GM18861 (cell line): Measurements from ENCODE around the gene C16orf92.

ENCODE experiments used
- ATAC-seq: cut with Tn5 transposase; IDR thresholded peaks from one replicate; pipeline ENCODE4 v1.9.1; 2021; ENCODE audit not compliant: unreplicated experiment

Gene C16orf92, protein sequence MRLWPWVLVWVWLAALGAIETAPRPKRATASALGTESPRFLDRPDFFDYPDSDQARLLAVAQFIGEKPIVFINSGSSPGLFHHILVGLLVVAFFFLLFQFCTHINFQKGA

DNA sequence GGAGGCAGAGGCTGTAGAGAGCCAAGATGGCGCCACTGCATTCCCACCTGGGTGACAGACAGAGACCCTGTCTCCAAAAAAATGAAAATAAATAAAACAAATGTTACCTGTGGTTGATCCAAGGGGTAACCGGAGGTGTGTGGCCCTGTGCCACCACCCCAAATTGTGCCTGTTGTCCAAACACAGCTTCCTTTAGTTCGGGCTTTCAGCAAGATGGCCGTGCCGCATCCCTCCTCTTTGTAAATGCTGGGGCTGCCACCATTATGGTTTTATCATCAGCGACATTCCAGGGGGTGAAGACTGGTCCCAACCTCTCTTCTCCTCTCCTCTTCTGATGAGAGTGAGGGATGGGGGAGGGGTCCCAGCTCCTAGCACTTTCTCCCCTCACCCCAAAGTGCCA lies at the start of gene C16orf92:
C16orf92 (plus strand) TSS at position 312 of the 400 bp plus-strand sequence. CDS start 143 bp downstream, outside the sequence.
- no peak for ATAC-seq

DNA sequence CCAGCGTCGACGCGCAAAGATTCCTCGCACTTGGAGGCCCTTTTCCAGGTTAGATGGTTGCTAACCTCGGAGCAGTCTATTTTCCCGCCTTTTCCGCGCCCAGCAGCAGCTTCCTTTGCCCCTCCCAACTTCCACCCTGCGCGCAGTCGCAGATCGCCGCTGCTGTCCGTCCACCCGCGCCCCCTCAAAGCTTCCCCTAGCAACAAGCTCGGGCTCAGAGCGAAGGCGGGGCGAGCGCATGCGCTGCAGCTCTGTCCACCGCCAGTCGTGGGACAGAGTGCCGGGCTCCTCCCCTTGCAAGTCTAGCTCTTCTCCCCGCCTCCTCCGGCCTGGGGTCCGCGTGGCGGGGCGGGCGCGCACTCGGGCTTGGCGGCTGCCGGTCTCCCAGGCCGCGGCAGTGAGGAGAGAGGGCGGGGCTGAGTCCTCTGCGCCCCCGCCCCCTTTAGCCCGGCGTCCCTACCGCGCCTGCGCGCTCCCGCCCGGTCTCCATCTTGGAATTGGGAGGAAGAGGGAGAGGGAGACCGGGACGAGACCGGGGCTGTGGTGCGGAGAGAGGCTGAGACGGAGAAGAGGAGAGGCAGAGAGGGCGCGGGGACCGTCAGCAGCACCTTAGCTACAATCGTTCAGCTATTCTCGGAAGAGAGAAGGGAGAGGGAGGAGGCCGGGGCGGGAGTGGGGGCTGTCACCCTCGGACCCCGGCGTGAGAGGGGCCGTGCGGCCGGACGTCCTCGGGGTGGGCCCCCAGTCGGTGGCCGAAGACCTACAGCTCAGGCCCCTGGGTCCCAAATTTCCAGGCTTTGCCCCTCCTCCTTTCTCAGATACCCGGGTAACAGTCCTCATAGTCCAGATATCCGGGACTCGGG lies 49.4 kb upstream of the C16orf92 start, which contains the start of gene TAOK2:
TAOK2 (plus strand) TSS at position 485 of the 863 bp plus-strand sequence. CDS start 3,905 bp downstream, outside the sequence.
- ATAC-seq, result peak; percentile 87

DNA sequence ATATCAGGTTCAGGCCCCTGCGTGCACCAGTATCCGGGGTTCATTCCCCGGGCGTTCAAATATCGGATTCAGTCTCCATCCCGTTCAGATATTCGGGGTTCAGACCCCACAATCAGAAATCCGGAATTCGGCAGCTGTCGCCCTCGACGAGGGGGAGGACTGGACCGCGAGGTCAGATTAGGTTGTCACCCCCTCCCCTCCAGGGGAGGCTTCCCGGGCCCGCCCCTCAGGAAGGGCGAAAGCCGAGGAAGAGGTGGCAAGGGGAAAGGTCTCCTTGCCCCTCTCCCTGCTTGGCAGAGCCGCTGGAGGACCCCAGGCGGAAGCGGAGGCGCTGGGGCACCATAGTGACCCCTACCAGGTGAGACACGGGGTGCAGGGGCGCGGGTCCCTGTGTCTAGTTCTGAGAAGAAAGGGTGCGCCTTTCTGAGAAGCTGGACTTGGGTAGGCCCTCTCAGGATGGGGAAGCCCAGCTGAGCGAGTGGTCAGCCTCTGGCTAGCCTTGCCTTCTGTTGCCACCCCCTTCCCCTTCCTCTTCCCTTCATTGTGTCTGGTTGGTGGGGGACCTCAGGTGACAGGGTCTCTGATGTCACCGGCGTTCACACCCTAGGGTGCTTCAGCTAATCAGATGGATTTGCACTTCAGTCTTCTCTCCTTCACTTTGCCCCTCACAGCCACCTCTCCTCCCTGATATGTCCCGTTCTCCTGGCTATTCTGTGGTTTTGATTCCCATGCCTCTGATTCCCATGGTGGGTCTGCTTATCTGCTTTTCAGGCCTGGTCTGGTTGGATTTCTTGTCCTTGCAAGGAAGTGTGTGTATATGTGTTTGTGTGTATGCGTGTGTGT lies 48.5 kb upstream of the C16orf92 start:
- ATAC-seq, result no peak

DNA sequence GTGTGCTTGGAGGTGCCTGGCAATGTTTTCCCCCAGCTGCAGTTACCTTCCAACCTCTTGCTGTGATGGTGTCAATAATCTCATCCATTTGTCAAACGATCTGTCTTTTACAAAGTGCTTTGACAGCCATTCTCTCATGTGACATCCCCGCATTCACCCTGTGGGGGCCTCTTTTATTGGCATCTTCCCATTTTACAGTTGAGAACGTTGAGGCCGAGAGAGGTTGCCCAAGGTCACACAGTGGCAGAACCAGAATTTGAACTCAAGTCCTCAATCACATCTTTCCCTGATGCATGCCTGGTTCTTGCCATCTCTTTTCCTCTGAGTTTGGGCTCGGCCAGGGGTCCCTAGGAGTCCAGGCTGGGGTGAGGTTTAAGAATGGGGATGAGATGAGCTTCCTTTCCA lies 47.9 kb upstream of the C16orf92 start:
- no peak for ATAC-seq

DNA sequence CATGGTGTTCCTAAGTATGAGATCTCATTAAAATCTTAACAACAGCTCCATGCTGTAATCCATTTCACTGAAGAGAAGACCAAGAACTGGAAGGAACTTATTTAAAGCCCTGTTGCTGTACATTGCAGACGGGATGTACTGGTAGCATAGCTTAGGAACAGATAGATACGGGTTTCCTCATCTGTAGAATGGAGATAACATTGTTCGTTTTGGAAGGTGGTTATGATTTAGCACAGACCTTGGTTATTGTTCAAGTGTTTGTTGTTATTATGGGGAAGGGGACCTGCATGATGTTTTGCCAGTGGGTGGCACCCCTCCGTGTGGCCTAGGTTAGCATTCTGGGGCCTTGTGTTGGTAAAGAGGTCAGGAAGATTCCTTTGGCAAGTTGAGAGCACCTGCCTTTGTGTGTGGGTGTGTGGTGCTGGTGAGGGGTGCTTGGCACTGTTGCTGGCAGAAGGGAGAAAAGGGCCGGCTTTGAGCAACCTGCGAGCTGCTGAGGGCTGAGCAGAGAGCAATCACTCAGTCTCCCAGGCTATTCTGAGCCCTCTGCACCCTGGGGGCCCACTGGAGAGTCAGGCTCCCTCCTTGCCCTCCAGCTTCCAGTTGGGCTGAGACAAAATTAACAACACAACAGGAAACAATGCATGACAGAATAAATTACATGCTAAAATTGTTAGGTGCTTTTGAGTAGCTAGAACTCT lies 47.0 kb upstream of the C16orf92 start:
- no peak for ATAC-seq

DNA sequence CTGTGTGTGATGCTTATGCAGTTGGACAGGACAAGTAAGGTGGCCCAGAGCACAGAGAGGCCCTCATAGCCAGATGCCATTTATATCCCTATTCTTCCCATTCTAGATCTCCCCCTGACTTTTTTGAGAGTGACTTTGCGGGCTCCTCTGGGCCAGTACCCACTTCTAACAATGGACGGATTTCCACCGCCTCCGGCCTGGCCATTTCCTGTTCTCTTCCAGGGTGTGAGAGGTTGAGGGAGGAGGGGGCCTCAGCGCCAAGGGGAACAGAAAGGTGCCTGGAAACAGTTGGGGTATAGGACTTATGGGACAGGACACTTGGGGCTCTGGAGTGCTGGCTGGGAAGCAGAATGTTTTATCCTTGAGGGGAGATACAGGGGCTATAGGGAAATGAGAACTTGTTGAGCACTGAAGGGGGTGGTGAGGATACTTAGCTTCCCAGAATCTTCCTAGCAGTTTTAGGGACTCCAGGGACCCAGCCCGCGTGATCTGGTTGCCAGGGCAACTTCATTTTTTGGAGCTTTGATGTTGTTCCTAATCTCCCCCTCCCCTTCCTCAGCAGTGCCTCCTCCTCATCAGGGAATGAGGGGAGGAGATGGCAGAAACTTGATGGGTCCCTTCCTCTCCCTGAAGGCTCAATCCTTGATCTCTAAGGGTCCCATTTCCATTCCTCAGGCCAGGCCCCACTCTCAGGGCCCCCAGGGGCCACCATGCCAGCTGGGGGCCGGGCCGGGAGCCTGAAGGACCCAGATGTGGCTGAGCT lies 45.8 kb upstream of the C16orf92 start:
- ATAC-seq, result no peak

DNA sequence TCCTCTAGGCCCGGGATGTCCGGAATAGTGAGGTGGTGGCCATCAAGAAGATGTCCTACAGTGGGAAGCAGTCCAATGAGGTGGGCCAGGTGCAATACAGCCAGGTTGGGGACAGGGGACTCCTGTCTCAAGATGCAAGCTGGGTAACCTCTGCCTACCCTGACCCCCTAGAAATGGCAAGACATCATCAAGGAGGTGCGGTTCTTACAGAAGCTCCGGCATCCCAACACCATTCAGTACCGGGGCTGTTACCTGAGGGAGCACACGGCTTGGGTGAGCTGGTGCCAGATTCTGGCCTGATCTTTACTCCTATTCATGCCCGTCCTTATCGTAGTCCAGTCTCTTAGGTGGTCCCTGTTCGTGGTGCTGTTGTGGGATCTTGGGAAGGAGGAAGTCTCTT lies 44.9 kb upstream of the C16orf92 start:
- ATAC-seq, result no peak

DNA sequence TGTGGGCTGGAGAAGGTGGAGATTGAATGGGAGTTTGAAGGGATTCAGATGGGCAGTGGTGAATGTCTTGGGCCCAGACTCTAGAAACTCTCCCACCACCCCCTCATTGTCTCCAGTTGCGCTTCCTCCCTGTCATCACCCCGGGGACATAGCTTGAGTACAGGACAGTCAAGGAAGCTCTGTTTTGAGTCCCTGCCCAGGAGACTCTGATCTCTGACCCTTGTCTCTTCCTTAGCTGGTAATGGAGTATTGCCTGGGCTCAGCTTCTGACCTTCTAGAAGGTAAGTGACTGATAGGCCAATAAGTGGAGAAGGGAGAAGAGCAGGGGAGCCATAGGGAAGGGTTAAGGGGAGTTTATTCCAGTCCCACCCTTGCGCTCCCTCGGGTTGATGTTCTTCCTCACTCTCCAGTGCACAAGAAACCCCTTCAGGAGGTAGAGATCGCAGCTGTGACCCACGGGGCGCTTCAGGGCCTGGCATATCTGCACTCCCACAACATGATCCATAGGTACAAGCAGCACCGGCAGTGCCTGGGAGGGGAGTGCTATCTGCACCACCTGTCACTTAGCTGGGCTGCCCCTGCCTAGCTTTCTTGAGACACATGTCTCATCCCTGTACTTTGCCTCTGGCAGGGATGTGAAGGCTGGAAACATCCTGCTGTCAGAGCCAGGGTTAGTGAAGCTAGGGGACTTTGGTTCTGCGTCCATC lies 44.3 kb upstream of the C16orf92 start:
- ATAC-seq, result no peak

DNA sequence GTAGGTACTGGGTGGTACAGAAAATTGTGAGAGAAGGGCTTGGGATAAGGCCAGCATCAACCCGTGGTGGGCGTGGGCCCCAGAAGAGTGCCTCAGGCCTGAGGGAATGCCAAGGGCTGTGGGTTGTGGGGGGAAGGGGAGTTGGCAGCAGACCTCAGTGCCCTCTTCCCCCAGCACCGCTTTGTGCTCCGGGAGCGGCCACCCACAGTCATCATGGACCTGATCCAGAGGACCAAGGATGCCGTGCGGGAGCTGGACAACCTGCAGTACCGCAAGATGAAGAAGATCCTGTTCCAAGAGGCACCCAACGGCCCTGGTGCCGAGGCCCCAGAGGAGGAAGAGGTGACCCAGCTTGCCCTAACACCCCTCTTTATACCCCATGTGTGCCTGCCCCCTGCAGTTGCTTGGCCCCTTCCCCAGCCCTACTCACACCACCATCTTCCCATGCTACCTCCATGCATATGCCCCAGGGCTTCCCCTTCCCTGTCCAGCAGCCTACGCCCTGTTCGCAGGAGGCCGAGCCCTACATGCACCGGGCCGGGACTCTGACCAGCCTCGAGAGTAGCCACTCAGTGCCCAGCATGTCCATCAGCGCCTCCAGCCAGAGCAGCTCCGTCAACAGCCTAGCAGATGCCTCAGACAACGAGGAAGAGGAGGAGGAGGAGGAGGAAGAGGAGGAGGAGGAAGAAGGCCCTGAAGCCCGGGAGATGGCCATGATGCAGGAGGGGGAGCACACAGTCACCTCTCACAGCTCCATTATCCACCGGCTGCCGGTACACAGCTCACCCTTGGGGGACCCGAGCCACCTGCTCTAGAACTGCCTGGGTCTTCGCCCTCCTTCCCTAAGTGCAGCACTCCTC lies 40.2 kb upstream of the C16orf92 start:
- ATAC-seq, result no peak

DNA sequence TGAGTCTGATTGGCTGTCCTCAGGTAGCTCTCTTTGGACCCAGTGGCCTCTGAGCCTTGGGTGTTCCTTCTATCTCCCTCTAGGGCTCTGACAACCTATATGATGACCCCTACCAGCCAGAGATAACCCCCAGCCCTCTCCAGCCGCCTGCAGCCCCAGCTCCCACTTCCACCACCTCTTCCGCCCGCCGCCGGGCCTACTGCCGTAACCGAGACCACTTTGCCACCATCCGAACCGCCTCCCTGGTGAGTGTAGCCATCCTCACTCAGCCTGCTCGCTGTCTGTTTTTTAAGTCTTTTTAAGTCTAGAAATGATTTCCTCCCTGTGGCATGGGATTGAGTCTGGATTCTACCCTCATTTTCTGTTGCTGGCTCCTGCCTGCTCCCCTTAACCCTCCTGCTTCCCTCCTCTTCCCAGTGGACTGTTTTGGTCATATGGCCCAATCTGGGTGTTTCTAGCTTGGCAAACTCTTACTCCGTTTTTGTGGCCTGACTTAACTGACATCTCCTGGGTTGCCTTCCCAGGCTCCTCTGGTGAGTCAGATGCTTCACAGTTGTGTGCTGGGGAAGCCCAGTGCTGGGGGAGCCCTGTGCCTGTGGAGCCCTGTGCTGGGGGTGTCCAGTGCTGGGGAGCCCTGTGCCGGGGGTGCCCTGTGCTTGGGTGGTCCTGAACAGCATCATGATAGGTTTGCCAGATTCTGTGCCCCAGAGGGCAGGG lies 39.4 kb upstream of the C16orf92 start:
- ATAC-seq, result no peak

DNA sequence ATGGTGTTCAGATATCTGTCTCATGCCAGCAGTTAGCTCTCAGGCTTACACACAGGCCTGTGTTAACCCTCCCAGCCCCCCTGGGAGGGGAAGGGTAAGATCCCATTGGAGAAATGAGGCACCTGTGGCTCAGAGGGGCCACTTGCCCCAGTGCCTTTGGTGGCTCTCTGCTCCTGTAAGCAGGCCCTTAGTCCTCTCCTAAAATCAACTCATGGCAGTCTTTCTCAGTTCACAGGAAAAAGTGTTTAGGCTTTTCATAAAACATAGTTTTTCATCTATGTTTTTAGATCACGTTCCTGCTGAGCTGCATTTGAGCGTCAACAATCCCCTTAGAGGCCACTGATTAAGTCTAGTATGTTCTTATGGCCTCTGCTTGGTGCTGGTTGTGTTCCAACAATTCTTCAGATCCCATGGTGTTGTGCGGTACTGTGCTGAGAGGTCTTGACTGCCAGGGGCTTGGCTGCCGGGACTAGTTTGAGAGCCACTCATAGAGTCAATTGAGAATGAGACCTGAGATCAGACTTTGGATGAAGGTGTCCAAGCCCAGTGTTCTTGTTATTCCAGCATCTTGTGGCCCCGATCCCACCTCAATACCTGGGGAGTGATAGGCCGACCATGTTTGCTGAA lies 38.7 kb upstream of the C16orf92 start:
- no peak for ATAC-seq

DNA sequence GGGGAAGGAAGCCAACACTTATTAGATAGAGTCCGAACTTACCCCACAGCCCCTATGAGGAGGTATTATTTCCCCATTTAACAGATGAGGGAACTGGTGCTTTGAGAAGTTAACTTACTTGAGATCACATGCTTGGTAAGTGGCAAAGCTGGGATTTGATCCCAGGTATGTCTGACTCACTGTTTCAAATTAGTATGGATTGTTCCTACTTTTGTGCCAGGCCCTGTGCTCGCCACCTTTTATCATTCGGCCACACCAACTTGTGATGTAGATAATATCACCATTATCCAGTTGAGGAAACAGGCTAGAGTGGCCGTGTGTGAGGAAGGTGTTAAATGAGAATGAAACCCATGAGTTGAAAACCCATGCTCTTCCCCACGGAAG lies 38.2 kb upstream of the C16orf92 start:
- ATAC-seq, result no peak

DNA sequence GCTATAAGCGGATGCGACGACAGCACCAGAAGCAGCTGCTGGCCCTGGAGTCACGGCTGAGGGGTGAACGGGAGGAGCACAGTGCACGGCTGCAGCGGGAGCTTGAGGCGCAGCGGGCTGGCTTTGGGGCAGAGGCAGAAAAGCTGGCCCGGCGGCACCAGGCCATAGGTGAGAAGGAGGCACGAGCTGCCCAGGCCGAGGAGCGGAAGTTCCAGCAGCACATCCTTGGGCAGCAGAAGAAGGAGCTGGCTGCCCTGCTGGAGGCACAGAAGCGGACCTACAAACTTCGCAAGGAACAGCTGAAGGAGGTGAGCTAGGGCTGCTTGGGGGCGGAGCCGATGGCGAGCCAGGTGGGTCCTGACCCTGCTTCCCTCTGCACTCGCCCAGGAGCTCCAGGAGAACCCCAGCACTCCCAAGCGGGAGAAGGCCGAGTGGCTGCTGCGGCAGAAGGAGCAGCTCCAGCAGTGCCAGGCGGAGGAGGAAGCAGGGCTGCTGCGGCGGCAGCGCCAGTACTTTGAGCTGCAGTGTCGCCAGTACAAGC lies 37.7 kb upstream of the C16orf92 start:
- ATAC-seq, result no peak

DNA sequence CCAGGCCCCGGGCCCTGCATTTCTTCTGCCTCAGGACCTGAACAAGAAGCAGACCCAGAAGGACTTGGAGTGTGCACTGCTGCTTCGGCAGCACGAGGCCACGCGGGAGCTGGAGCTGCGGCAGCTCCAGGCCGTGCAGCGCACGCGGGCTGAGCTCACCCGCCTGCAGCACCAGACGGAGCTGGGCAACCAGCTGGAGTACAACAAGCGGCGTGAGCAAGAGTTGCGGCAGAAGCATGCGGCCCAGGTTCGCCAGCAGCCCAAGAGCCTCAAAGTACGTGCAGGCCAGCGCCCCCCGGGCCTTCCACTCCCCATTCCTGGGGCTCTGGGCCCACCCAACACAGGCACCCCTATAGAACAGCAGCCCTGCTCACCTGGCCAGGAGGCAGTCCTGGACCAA lies 36.8 kb upstream of the C16orf92 start:
- no peak for ATAC-seq

DNA sequence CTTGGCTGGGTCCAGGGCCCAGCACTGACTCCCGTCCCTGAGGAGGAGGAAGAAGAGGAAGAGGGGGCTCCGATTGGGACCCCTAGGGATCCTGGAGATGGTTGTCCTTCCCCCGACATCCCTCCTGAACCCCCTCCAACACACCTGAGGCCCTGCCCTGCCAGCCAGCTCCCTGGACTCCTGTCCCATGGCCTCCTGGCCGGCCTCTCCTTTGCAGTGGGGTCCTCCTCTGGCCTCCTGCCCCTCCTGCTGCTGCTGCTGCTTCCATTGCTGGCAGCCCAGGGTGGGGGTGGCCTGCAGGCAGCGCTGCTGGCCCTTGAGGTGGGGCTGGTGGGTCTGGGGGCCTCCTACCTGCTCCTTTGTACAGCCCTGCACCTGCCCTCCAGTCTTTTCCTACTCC lies 36.1 kb upstream of the C16orf92 start:
- no peak for ATAC-seq

DNA sequence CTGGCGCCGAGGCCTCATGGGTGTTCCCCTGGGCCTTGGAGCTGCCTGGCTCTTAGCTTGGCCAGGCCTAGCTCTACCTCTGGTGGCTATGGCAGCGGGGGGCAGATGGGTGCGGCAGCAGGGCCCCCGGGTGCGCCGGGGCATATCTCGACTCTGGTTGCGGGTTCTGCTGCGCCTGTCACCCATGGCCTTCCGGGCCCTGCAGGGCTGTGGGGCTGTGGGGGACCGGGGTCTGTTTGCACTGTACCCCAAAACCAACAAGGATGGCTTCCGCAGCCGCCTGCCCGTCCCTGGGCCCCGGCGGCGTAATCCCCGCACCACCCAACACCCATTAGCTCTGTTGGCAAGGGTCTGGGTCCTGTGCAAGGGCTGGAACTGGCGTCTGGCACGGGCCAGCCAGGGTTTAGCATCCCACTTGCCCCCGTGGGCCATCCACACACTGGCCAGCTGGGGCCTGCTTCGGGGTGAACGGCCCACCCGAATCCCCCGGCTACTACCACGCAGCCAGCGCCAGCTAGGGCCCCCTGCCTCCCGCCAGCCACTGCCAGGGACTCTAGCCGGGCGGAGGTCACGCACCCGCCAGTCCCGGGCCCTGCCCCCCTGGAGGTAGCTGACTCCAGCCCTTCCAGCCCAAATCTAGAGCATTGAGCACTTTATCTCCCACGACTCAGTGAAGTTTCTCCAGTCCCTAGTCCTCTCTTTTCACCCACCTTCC lies 35.5 kb upstream of the C16orf92 start:
- no peak for ATAC-seq
